Islet precursor cell (in vitro differentiated cells): ENCODE results near the gene CLDN9.

Experiments used
- DNase-seq: peaks from one replicate; pipeline ENCODE4 v3.0.0-alpha.2; 2018

Gene CLDN9

DNA sequence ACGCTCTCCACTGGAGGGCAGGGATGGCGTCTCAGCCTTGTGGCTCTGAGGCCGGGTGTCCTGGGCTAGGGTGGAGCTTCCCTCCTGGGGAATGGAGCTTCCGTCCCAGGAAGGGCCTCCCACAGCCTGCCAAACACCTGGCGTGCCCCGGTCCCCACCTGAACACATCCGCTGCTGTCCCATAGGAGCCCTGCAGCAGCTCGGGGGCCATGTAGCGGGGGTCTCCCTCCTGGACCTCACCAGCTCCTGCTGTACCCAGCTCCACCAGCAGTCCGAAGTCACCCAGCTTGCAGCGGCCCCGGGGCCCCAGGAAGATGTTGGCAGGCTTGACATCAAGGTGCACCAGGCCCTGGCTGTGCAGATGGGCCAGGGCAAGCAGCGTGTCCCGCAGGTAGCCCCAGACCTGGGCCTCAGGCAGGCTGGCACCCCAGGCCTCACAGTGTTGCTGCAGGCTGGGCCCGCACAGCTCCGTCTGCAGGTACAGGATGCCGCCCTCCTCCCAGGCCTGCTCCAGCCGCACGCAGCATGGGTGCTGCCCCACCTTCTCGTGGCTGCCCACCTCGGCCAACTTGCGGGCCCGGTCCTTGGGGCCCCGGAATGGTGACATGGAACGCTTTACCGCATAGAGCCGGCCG lies 37.4 kb upstream of the CLDN9 start:
- DNase-seq = no peak

- no peak for DNase-seq
Measured at GRCh38 chr16:2976201-2976600, 36.5 kb upstream of the CLDN9 start.

GRCh38 chr16:2976673-2977072 lies 36.0 kb upstream of the CLDN9 start:
- no peak for DNase-seq

DNA sequence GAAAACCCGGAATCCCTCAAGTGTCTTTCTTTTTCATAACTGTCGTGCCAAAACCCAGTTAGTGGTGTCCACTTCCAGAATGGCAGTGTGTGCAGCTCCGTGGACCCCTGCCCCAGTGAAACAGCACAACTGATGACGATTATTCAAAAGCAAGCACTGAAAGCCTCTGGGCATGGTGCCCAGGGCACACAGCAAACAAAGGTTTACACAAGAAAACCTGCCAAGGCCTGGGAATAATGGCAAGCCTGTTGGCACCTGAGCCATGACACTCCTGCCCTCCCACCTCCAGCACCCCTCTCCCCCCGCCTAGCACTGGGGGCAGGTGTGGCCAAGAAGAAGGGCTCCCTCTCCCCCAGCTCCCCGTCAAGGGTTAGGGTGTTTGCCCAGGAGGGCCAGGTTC lies 35.3 kb upstream of the CLDN9 start:
- DNase-seq = no peak

- DNase-seq = no peak
Measured at GRCh38 chr16:2979669-2980226, 33.0 kb upstream of the CLDN9 start.

- peak; percentile 95 for DNase-seq
Measured at GRCh38 chr16:2980227-2981176, 32.2 kb upstream of the CLDN9 start, which contains the start of gene PKMYT1. Gene PKMYT1, minus strand, starts transcription at chr16:2980446. Its CDS starts 789 bp downstream, at chr16:2979657.

DNA sequence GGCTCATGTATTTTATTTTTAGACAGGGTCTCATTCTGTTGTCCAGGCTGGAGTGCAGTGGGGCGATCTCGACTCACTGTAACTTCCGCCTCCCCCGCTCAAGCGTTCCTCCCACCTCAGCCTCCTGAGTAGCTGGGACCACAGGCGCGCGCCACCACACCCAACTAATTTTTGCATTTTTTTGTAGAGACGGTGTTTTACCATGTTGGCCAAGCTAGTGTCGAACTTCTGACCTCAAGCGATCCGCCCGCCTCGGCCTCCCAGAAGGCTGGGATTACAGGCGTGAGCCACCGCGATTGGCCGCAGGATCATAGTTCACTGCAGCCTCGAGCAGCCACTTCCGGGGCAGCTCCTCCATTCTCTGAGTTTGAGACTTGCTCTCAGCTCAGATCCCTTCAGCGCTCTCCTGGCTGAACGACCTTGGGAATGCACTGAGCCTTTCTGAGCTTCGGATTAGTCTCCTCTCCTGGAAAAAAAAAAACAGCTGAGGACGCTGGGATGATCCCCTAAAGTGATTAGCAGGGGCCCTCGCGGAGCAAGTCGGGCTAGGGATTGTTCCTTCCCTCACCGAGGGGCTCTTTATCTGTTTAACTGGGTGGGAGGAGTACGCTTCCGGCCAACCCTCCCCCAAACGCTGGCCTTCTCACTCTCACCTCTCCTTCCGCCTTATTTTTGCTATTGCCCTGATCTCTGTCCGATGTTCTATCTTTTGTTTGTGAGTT lies 31.4 kb upstream of the CLDN9 start:
- DNase-seq = peak; percentile 77

DNA sequence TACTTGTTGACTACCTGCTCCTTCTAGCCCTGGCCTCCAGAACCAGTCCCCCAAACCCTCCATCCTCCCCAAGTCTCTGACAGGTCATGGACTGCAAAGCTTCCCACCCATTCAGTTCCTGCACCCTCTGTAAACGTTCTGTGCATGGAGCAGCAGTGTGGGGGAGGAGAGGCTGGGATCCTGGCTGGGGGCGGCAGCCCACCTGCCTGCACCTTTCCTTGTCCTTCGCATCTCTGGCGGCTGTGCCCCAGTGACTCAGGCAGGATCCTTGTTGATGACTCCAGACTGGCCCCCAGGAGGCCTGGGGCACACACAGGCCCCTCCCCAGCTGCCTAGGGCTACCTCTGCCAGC lies 30.8 kb upstream of the CLDN9 start:
- no peak for DNase-seq

DNA sequence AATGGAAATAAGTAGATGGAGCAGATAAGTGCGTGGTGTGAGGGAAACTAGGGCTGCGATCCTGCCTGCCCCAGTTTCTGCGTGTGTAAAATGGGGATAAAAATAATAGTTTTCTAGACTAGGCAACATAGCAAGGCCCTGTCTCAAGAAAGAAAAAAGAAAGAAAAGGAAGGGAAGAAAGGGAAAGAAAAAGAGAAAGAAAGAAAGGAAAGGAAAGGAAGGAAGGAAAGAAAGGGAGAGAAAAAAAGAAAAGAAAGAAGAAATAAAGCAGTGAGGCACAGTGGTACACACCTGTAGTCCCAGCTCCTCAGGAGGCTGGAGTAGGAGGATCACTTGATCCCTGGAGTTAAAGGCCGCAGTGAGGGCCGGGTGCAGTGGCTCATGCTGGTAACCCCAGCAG lies 30.3 kb upstream of the CLDN9 start:
- DNase-seq = no peak

GRCh38 chr16:2983706-2984136 lies 29.0 kb upstream of the CLDN9 start:
- DNase-seq = peak; percentile 95

GRCh38 chr16:2985462-2985861 lies 27.3 kb upstream of the CLDN9 start:
- no peak for DNase-seq

GRCh38 chr16:2985893-2986355 lies 26.8 kb upstream of the CLDN9 start:
- DNase-seq = no peak

- DNase-seq = no peak
Measured at GRCh38 chr16:2986623-2987188, 26.0 kb upstream of the CLDN9 start.

- no peak for DNase-seq
Measured at GRCh38 chr16:2987286-2987685, 25.4 kb upstream of the CLDN9 start.

DNA sequence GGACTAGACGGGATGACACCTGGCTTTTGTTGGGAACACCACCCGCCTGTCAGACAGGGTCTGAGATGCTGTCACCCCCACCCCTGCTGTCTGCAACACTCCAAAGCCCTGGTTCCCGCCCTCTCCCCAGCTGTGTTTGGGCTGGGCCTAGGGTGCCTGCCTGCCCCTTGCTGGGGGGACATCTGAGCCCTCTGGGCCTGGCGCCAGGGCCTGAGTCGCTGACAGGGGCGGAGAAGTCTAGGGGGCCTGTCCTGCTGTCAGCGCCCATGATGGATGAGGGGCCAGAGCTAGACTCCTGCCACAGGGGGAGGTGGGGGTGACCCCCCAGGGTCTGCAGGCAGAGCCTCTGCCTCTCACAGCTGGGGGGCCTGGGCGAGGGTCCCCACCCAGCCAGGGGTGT lies 24.9 kb upstream of the CLDN9 start:
- DNase-seq = no peak

GRCh38 chr16:2988590-2989099 lies 24.1 kb upstream of the CLDN9 start:
- no peak for DNase-seq

DNA sequence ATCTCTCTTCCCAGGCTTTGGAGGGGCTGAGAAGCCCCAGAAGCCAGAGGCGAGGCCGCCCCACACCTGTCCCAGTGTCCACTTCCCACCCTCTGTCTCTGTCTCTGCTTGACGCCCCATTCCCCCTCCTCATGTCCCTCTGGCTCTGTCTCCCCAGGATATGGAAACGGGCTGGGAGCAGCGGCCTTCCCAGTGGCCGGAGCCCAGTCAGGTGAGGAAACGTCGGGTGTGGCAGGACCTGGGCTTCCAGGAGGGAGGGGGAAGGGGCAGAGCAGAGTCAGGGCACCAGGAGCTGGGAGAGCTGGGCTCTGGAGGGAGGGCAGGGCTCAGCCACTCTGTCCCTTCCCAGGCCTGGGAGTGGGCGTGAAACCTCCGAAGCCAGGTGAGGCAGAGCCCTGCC lies 21.8 kb upstream of the CLDN9 start:
- DNase-seq = no peak

- DNase-seq = no peak
Measured at GRCh38 chr16:2991566-2992261, 21.0 kb upstream of the CLDN9 start.

GRCh38 chr16:2992383-2993081 lies 20.2 kb upstream of the CLDN9 start:
- no peak for DNase-seq

DNA sequence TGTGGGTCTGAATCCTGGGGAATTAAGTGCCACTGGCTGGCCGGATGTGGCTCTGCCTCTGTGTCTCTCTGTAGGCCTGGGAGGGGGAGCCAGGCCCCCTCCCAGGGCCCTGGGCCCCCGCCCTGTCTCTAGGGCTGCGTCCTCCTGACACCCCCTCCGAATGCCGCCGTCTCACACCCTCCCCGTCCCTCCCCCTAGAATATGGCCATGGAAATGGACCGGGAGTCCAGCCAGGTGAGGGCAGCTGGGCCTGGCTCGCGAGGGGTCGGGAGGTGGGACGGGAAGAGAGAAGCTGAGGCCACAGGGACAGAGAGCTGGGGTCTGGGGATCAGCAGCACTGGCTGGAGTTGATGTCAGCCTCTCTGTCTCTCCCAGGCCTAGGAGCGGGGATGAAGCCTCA lies 16.4 kb upstream of the CLDN9 start:
- no peak for DNase-seq

- no peak for DNase-seq
Measured at GRCh38 chr16:2999929-3000328, 12.8 kb upstream of the CLDN9 start.
